Testis (tissue), 2 donors: ENCODE results near the gene HLCS.

Source experiments
- POLR2A ChIP-seq: fragments of 450-650 bp; IDR thresholded peaks from one replicate; pipeline ENCODE4 v1.6.1; 2017; ENCODE audit warnings: antibody characterized with exemption, mild to moderate bottlenecking, moderate library complexity
- TF ChIP-seq, protein P1 (sequence below), 3 experiments: fragments of 450-650 bp in 2 of 3; fragments of 200-600 bp in 1 of 3; sonication (generic) in 1 of 3; IDR thresholded peaks; one replicate each; pipeline ENCODE4 v1.5.1; 2016 to 2019; ENCODE audit warnings: antibody characterized with exemption in 3 of 3, mild to moderate bottlenecking in 2 of 3, moderate library complexity in 1 of 3

DNA sequence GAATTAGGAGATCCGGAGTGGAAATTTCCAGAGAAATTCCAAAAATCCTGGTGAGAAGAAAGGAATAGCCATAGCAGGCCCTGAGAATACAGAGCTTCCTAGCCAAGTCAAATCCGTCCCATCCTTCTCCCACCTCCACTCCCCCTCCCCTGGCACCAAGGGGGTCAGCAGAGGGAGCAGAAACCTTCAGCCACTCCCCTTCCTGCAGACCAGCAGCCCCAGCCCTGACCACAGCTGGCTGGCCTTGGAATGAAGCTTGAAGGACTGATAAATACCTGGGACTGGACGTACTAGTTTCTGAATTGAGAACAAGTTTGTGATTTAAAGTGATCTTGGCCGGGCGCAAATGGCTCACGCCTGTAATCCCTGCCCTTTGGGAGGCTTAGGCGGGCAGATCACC lies 26.2 kb upstream of the HLCS start:
- TF ChIP-seq, protein P1, sequence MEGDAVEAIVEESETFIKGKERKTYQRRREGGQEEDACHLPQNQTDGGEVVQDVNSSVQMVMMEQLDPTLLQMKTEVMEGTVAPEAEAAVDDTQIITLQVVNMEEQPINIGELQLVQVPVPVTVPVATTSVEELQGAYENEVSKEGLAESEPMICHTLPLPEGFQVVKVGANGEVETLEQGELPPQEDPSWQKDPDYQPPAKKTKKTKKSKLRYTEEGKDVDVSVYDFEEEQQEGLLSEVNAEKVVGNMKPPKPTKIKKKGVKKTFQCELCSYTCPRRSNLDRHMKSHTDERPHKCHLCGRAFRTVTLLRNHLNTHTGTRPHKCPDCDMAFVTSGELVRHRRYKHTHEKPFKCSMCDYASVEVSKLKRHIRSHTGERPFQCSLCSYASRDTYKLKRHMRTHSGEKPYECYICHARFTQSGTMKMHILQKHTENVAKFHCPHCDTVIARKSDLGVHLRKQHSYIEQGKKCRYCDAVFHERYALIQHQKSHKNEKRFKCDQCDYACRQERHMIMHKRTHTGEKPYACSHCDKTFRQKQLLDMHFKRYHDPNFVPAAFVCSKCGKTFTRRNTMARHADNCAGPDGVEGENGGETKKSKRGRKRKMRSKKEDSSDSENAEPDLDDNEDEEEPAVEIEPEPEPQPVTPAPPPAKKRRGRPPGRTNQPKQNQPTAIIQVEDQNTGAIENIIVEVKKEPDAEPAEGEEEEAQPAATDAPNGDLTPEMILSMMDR (IDR thresholded peaks at IDR 0.05), result no peak
- TF ChIP-seq POLR2A, result no peak
